Panc1 (cell line): Measurements from ENCODE around the gene DPYSL5. TPM values are rescaled to one million over a fixed set of nuclear protein-coding genes. Genes with fewer than 3 reads are reported as not detected.

Source experiments
- ATAC-seq: fragments of 200-7000 bp; cut with Tn5 transposase; 2 replicates; pipeline ENCODE4 v1.9.1; 2020; ENCODE audit warnings: mild to moderate bottlenecking, moderate library complexity
- BruUV-seq: library from RNA; stranded (reverse); fragments of 400-500 nt; replicated peaks from 2 replicates; lab custom pipeline; 2021; lab: Mats Ljungman, UMichigan
- CTCF ChIA-PET: fragments of 300-600 bp; sonication (Branson Sonifier 250); formaldehyde crosslinking; loops from one replicate; lab custom pipeline; 2022; ENCODE audit warnings: antibody characterized with exemption; lab: Charles Lee
- POLR2A ChIA-PET: fragments of 300-600 bp; sonication (Branson Sonifier 250); formaldehyde crosslinking; loops from one replicate; lab custom pipeline; 2022; ENCODE audit warnings: antibody characterized with exemption; lab: Charles Lee
- DNase-seq: peaks from one replicate; pipeline ENCODE4 v3.0.0-alpha.2; 2010; ENCODE audit warnings: low read depth, low spot score
- H3K27ac ChIP-seq: 2 replicates; pipeline ENCODE4 v1.5.1; 2011; ENCODE audit warnings: mild to moderate bottlenecking, low read length, inconsistent platforms
- H3K27me3 ChIP-seq: fragments of 200-500 bp; sonication (Bioruptor generic); 2 replicates; pipeline ENCODE4 v1.6.0; 2014; ENCODE audit warnings: low read length, inconsistent platforms; ENCODE audit not compliant: control insufficient read depth, insufficient read depth
- H3K36me3 ChIP-seq: fragments of 200-500 bp; sonication (Bioruptor generic); 2 replicates; pipeline ENCODE4 v1.5.1; 2014; ENCODE audit warnings: inconsistent platforms, mild to moderate bottlenecking, low read length, moderate library complexity; ENCODE audit not compliant: control insufficient read depth, insufficient read depth
- H3K4me1 ChIP-seq: 2 replicates; pipeline ENCODE4 v1.5.1; 2011; ENCODE audit warnings: inconsistent platforms, mild to moderate bottlenecking, low read length, moderate library complexity; ENCODE audit not compliant: control insufficient read depth, insufficient read depth
- H3K4me3 ChIP-seq, 2 experiments: 2 replicates each; pipeline ENCODE4 v1.5.1; 2011 to 2012; ENCODE audit warnings: low read depth in 2 of 2, low read length in 2 of 2, mild to moderate bottlenecking in 2 of 2, inconsistent platforms in 1 of 2, moderate library complexity in 1 of 2
- H3K9me3 ChIP-seq: fragments of 200-500 bp; sonication (Bioruptor generic); 2 replicates; pipeline ENCODE4 v1.5.1; 2014; ENCODE audit warnings: low read depth, mild to moderate bottlenecking, inconsistent platforms, low read length, moderate library complexity; ENCODE audit not compliant: control insufficient read depth, insufficient read depth
- CTCF ChIP-seq: fragments of 450-650 bp; IDR thresholded peaks from 2 replicates; pipeline ENCODE4 v1.5.1; 2017; ENCODE audit warnings: mild to moderate bottlenecking
- POLR2AphosphoS5 ChIP-seq: IDR thresholded peaks from 2 replicates; pipeline ENCODE4 v1.6.1; 2012; ENCODE audit warnings: mild to moderate bottlenecking, low read depth, low read length, moderate library complexity
- REST ChIP-seq, 2 experiments: IDR thresholded peaks; 2 replicates each; pipeline ENCODE4 v1.6.1; 2011 to 2012; ENCODE audit warnings: low read depth in 2 of 2, control low read depth in 1 of 2, low read length in 1 of 2, mild to moderate bottlenecking in 1 of 2, moderate library complexity in 1 of 2; ENCODE audit not compliant: insufficient read depth in 1 of 2
- SIN3A ChIP-seq: IDR thresholded peaks from 2 replicates; pipeline ENCODE4 v1.6.1; 2012; ENCODE audit warnings: low read depth, mild to moderate bottlenecking, low read length, moderate library complexity, borderline replicate concordance; ENCODE audit not compliant: insufficient read depth
- TCF7L2 ChIP-seq: IDR thresholded peaks from 2 replicates; pipeline ENCODE4 v1.6.1; 2011; ENCODE audit warnings: mild to moderate bottlenecking, low read depth, low read length, inconsistent platforms
- in situ Hi-C: cut with HindIII; loops from 2 replicates; pipeline ENCODE4 v1.10.0; 2016; ENCODE audit warnings: low sequenced_read_pairs, low pct_unique_long_range_greater_than_20kb
- intact Hi-C: fragments of 100-400 bp; cut with micrococcal nuclease; formaldehyde crosslinking; loops from one replicate; pipeline ENCODE4 v1.10.0; 2022; ENCODE audit not compliant: unreplicated experiment
- total RNA-seq: library from RNA; stranded (reverse); gene quantifications from one replicate; pipeline ENCODE4 v1.2.1, GENCODE V29; 2021; ENCODE audit not compliant: unreplicated experiment

The DPYSL5 gene
- total RNA-seq, 1 experiment from 2014 or later = 0.31 TPM

- Histone ChIP-seq H3K4me1 (no peaks in the 10 kb centered on the region), H3K36me3 (no peaks in the 10 kb centered on the region), H3K9me3 (no peaks in the 10 kb centered on the region), H3K27me3 (peaks cover 18% of the 10 kb centered on the region), H3K4me3 (no peak overlapping the region), H3K27ac (no peak overlapping the region)
- BruUV-seq = no TSS peak
- TF ChIP-seq SIN3A = no peak
- no peak for TF ChIP-seq CTCF
- no peak for TF ChIP-seq POLR2AphosphoS5
- no peak for TF ChIP-seq TCF7L2
- TF ChIP-seq REST (IDR thresholded peaks at IDR 0.05; ENCODE audit: insufficient read depth in 1 of 2, low read depth in 2 of 2, low read length in 1 of 2) = no peak
- intact Hi-C loops = no loop called here
- ChIA-PET POLR2A (no interaction called here), CTCF (no interaction called here)
- DNase-seq (no peak), ATAC-seq (no peak)
- in situ Hi-C loops = no loop called here
Observed at GRCh38 chr2:26861610-26862224, 13.8 kb downstream of the DPYSL5 start.

GRCh38 chr2:26864226-26864625 lies 16.3 kb downstream of the DPYSL5 start:
- Histone ChIP-seq H3K27me3 (peaks cover 17% of the 10 kb centered on the region), H3K4me3 (no peak overlapping the region), H3K27ac (no peak overlapping the region), H3K9me3 (no peaks in the 10 kb centered on the region), H3K36me3 (no peaks in the 10 kb centered on the region), H3K4me1 (no peaks in the 10 kb centered on the region)
- TF ChIP-seq POLR2AphosphoS5 (no peak), REST (IDR thresholded peaks at IDR 0.05; ENCODE audit: insufficient read depth in 1 of 2, low read depth in 2 of 2, low read length in 1 of 2) (no peak), TCF7L2 (no peak), CTCF (no peak), SIN3A (no peak)
- intact Hi-C loops (no loop called here), in situ Hi-C loops (no loop called here)
- ATAC-seq = no peak
- BruUV-seq = no TSS peak
- DNase-seq = no peak
- ChIA-PET CTCF (no interaction called here), POLR2A (no interaction called here)
